Ishikawa (cell line): ENCODE measurements around the gene LRRFIP2.

Experiments used
- CEBPB ChIP-seq: IDR thresholded peaks from 2 replicates; pipeline ENCODE4 v1.6.1; 2012
- CREB1 ChIP-seq: IDR thresholded peaks from 2 replicates; pipeline ENCODE4 v1.6.1; 2012; ENCODE audit warnings: low read depth
- EGR1 ChIP-seq: IDR thresholded peaks from 2 replicates; pipeline ENCODE4 v1.6.1; 2012
- EP300 ChIP-seq: IDR thresholded peaks from 2 replicates; pipeline ENCODE4 v1.6.1; 2012; ENCODE audit warnings: borderline replicate concordance
- FOXM1 ChIP-seq: IDR thresholded peaks from 2 replicates; pipeline ENCODE4 v1.6.1; 2012; ENCODE audit warnings: low read depth, borderline replicate concordance
- NFIC ChIP-seq: IDR thresholded peaks from 2 replicates; pipeline ENCODE4 v1.6.1; 2012
- RAD21 ChIP-seq: IDR thresholded peaks from 2 replicates; pipeline ENCODE4 v1.6.1; 2012; ENCODE audit warnings: low read depth
- TAF1 ChIP-seq: IDR thresholded peaks from 2 replicates; pipeline ENCODE4 v1.6.1; 2012; ENCODE audit warnings: low read depth, mild to moderate bottlenecking
- TCF12 ChIP-seq: IDR thresholded peaks from 2 replicates; pipeline ENCODE4 v1.6.1; 2012; ENCODE audit warnings: low read depth
- TEAD4 ChIP-seq: IDR thresholded peaks from 2 replicates; pipeline ENCODE4 v1.6.1; 2012
- YY1 ChIP-seq: IDR thresholded peaks from 2 replicates; pipeline ENCODE4 v1.6.1; 2012; ENCODE audit warnings: low read depth
- ZBTB7A ChIP-seq: IDR thresholded peaks from 2 replicates; pipeline ENCODE4 v1.6.1; 2012; ENCODE audit warnings: low read depth
- TF ChIP-seq, protein P1 (sequence below): IDR thresholded peaks from 2 replicates; pipeline ENCODE4 v1.6.1; 2012
- TF ChIP-seq, protein P2 (sequence below): IDR thresholded peaks from 2 replicates; pipeline ENCODE4 v1.6.1; 2012; ENCODE audit warnings: low read depth, mild to moderate bottlenecking
- TF ChIP-seq, protein P3 (sequence below): IDR thresholded peaks from 2 replicates; pipeline ENCODE4 v1.6.1; 2012

The LRRFIP2 gene

DNA sequence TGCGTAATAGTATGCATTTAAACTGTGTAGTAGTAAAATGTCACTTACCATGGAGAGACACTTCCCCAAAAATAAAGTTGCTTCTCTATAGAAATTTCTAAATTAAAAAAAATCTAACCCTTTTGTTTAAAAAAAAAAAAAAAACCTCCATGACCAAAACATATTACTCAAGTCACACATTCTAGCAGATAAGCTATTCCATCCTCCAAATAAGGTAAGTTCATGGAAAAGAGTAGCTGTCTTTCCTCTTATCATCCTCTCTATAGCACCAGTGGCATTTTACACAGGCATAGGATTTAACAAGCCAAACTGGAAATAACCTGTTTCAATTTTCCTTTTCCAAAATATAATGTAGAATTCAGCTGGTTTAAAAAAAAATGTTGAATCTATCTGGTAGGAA is 57.4 kb downstream of the LRRFIP2 start:
- no peak for TF ChIP-seq TAF1
- no peak for TF ChIP-seq TCF12
- TF ChIP-seq FOXM1 = no peak
- TF ChIP-seq, protein P1, sequence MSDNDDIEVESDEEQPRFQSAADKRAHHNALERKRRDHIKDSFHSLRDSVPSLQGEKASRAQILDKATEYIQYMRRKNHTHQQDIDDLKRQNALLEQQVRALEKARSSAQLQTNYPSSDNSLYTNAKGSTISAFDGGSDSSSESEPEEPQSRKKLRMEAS = no peak
- TF ChIP-seq NFIC = no peak
- no peak for TF ChIP-seq EGR1
- no peak for TF ChIP-seq EP300
- TF ChIP-seq ZBTB7A = no peak
- no peak for TF ChIP-seq RAD21
- no peak for TF ChIP-seq YY1
- TF ChIP-seq, protein P2, sequence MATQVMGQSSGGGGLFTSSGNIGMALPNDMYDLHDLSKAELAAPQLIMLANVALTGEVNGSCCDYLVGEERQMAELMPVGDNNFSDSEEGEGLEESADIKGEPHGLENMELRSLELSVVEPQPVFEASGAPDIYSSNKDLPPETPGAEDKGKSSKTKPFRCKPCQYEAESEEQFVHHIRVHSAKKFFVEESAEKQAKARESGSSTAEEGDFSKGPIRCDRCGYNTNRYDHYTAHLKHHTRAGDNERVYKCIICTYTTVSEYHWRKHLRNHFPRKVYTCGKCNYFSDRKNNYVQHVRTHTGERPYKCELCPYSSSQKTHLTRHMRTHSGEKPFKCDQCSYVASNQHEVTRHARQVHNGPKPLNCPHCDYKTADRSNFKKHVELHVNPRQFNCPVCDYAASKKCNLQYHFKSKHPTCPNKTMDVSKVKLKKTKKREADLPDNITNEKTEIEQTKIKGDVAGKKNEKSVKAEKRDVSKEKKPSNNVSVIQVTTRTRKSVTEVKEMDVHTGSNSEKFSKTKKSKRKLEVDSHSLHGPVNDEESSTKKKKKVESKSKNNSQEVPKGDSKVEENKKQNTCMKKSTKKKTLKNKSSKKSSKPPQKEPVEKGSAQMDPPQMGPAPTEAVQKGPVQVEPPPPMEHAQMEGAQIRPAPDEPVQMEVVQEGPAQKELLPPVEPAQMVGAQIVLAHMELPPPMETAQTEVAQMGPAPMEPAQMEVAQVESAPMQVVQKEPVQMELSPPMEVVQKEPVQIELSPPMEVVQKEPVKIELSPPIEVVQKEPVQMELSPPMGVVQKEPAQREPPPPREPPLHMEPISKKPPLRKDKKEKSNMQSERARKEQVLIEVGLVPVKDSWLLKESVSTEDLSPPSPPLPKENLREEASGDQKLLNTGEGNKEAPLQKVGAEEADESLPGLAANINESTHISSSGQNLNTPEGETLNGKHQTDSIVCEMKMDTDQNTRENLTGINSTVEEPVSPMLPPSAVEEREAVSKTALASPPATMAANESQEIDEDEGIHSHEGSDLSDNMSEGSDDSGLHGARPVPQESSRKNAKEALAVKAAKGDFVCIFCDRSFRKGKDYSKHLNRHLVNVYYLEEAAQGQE = no peak
- TF ChIP-seq CEBPB = no peak
- TF ChIP-seq, protein P3, sequence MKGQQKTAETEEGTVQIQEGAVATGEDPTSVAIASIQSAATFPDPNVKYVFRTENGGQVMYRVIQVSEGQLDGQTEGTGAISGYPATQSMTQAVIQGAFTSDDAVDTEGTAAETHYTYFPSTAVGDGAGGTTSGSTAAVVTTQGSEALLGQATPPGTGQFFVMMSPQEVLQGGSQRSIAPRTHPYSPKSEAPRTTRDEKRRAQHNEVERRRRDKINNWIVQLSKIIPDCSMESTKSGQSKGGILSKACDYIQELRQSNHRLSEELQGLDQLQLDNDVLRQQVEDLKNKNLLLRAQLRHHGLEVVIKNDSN = no peak
- no peak for TF ChIP-seq CREB1
- no peak for TF ChIP-seq TEAD4

DNA sequence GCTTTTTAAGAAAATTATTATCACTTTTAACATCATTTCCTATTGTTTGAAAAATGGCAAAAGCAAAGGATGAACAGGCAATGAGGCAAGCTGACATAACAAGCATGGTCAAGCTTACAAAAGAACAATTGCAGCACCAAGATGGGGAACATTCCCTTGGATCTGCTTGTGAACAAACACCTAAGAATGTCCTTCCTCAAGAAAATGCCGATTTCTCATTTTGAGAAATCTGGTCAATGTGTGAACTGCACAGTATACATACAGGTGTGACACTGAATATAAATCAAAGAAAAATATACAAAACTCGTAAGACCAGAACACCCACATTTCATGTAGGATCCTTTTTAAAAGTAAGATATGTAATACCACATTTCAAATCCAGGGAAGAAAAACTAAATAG is 58.9 kb downstream of the LRRFIP2 start:
- TF ChIP-seq TAF1 (no peak), TEAD4 (no peak), CEBPB (no peak), NFIC (no peak), EP300 (no peak), ZBTB7A (no peak), FOXM1 (no peak), TCF12 (no peak)
- TF ChIP-seq, protein P1 = no peak
- TF ChIP-seq, protein P3 = no peak

DNA sequence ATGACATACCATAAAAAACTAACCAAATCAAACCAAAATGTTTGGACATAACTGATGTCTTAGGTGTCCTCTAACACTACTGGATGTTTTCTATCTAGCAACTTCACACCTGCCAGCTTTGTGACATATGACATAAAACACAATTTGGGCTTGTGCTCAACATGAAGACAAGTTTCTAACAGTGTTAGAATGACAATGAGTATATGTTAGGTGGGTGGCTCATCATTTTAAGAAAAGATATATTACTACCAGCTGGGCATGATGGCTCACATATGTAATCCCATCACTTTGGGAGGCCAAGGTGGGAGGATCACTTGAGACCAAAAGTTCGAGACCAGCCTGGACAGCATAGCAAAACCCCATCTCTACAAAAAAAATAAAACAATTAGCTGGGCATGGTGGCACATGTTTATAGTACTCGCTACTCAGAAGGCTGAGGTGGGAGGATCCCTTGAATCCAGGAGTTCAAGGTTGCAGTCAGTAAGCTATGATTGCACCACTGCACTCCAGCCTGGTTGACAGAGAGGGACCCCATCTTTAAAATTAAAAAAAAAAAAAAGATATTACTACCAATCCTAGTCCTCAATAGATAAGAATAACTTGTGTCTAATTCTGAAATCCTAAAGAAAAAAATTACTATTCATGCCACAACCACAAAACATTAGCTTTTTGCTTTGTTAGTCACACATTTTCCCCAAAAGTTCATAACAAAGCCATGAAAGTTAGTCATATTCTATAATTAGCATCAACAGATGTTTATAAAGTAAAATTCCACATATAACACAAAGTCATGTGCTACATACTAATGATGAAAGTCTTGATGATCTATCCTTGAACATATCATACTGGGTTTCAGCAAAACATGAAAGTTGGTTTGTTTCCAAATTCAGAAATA is 59.9 kb downstream of the LRRFIP2 start:
- TF ChIP-seq TCF12 (no peak), ZBTB7A (no peak), TEAD4 (no peak), EGR1 (no peak), FOXM1 (no peak), NFIC (no peak), TAF1 (no peak), EP300 (no peak), RAD21 (no peak), CEBPB (no peak), CREB1 (no peak), YY1 (no peak)
- TF ChIP-seq, protein P1 = no peak
- TF ChIP-seq, protein P3 = no peak
- TF ChIP-seq, protein P2 = no peak

DNA sequence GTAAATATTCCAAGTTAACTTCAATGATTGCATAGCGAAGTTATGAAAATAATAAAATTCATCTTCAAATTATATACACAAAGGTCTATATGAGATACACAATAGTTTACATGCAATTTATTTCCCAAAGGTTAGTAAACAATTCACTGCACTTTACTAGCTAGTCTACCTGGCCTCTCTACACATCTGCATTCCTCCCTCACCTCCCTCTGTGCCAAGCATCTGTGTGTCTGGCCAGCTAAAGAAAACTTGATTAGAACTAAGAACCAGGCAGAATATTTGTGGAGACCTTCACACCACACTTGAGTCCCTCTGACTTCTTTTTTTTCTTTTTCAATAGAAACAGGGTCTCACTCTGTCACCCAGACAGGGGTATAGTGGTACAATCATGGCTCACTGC is 61.4 kb downstream of the LRRFIP2 start:
- TF ChIP-seq, protein P2 = no peak
- no peak for TF ChIP-seq ZBTB7A
- TF ChIP-seq TCF12 = no peak
- no peak for TF ChIP-seq TEAD4
- TF ChIP-seq, protein P1 = no peak
- no peak for TF ChIP-seq CEBPB
- no peak for TF ChIP-seq TAF1
